GM12878 (cell line): ENCODE results near the gene TNPO2. TPM values are rescaled to one million over a fixed set of nuclear protein-coding genes. Genes with fewer than 3 reads are reported as not detected.

Experiments
- ATAC-seq: fragments of 200-7000 bp; cut with Tn5 transposase; 3 replicates; pipeline ENCODE4 v1.9.1; 2020; ENCODE audit warnings: mild to moderate bottlenecking, moderate library complexity
- BruUV-seq: library from RNA; stranded (reverse); fragments of 400-500 nt; replicated peaks from 2 replicates; lab custom pipeline; 2021; lab: Mats Ljungman, UMichigan
- CTCF ChIA-PET: fragments of 300-600 bp; sonication (Branson Sonifier 250); formaldehyde crosslinking; extraction: SDS; loops from one replicate; lab custom pipeline; 2021; ENCODE audit warnings: inconsistent platforms; lab: Yijun Ruan, JAX
- POLR2A ChIA-PET: fragments of 350-600 bp; formaldehyde crosslinking; extraction: SDS; loops from one replicate; lab custom pipeline; 2021; ENCODE audit warnings: inconsistent platforms; lab: Charles Lee
- RAD21 ChIA-PET: fragments of 300-600 bp; sonication (Branson Sonifier 250); formaldehyde crosslinking; loops from one replicate; lab custom pipeline; 2023; ENCODE audit warnings: antibody characterized with exemption; ENCODE audit not compliant: unreplicated experiment; lab: Charles Lee
- SMC1A ChIA-PET: fragments of 300-600 bp; sonication (Branson Sonifier 250); formaldehyde crosslinking; loops from one replicate; lab custom pipeline; 2023; ENCODE audit not compliant: unreplicated experiment, uncharacterized antibody; lab: Charles Lee
- DNase-seq: peaks from one replicate; pipeline ENCODE4 v3.0.0-alpha.2; 2011; ENCODE audit warnings: low read depth, low spot score
- FAIRE-seq: peaks from 3 replicates; lab custom pipeline; 2011; peaks lifted over from hg19 to GRCh38; lab: Jason Lieb, UNC
- H2AFZ ChIP-seq: 2 replicates; pipeline ENCODE4 v1.6.0; 2011; ENCODE audit warnings: low read depth, low read length, control low read depth; ENCODE audit not compliant: control insufficient read depth
- H3K27ac ChIP-seq: 2 replicates; pipeline ENCODE4 v1.5.1; 2011; ENCODE audit warnings: control low read depth; ENCODE audit not compliant: control insufficient read depth, insufficient read depth
- H3K27me3 ChIP-seq, 2 experiments: replicated peaks in 1 of 2; 2 replicates each; pipeline versions ENCODE4 v1.6.0 to v1.6.1; 2011; ENCODE audit warnings: low read length in 1 of 2; ENCODE audit not compliant: control insufficient read depth in 2 of 2, insufficient read depth in 2 of 2
- H3K36me3 ChIP-seq, 2 experiments: 2 replicates each; pipeline ENCODE4 v1.5.1; 2011; ENCODE audit warnings: low read length in 1 of 2; ENCODE audit not compliant: control insufficient read depth in 2 of 2, insufficient read depth in 2 of 2
- H3K4me1 ChIP-seq: 2 replicates; pipeline ENCODE4 v1.6.1; 2011; ENCODE audit warnings: mild to moderate bottlenecking, low read length, moderate library complexity, mixed read lengths; ENCODE audit not compliant: control insufficient read depth, insufficient read depth
- H3K4me2 ChIP-seq: 2 replicates; pipeline ENCODE4 v1.6.0; 2011; ENCODE audit warnings: control low read depth; ENCODE audit not compliant: control insufficient read depth, insufficient read depth
- H3K4me3 ChIP-seq: fragments of 200-600 bp; sonication (generic); 2 replicates; pipeline ENCODE4 v1.5.1; 2016
- H3K79me2 ChIP-seq: 2 replicates; pipeline ENCODE4 v1.6.0; 2011; ENCODE audit warnings: low read length; ENCODE audit not compliant: control insufficient read depth, insufficient read depth
- H3K9ac ChIP-seq: 2 replicates; pipeline ENCODE4 v1.8.0; 2011; ENCODE audit warnings: low read length, control low read depth, mixed read lengths; ENCODE audit not compliant: control insufficient read depth, insufficient read depth
- H3K9me3 ChIP-seq: replicated peaks from 3 replicates; pipeline ENCODE4 v1.5.1; 2011; ENCODE audit warnings: mild to moderate bottlenecking, low read length; ENCODE audit not compliant: control insufficient read depth, insufficient read depth
- H4K20me1 ChIP-seq: 2 replicates; pipeline ENCODE4 v1.6.0; 2011; ENCODE audit not compliant: control insufficient read depth, insufficient read depth
- BACH1 ChIP-seq: fragments of 450-650 bp; IDR thresholded peaks from 2 replicates; pipeline ENCODE4 v1.6.1; 2017; ENCODE audit warnings: mild to moderate bottlenecking, borderline replicate concordance
- BCLAF1 ChIP-seq: fragments of 450-650 bp; IDR thresholded peaks from 2 replicates; pipeline ENCODE4 v1.6.1; 2017; ENCODE audit warnings: antibody characterized with exemption, mild to moderate bottlenecking, moderate library complexity
- CHD2 ChIP-seq: IDR thresholded peaks from 2 replicates; pipeline ENCODE4 v1.6.1; 2011; ENCODE audit warnings: low read depth, low read length, improper control_type of control experiment, borderline replicate concordance
- ELK1 ChIP-seq: IDR thresholded peaks from 2 replicates; pipeline ENCODE4 v1.6.1; 2012; ENCODE audit warnings: low read depth, low read length, improper control_type of control experiment
- HDGF ChIP-seq: fragments of 450-650 bp; IDR thresholded peaks from 2 replicates; pipeline ENCODE4 v1.6.1; 2016; ENCODE audit warnings: antibody characterized with exemption
- IKZF1 ChIP-seq: fragments of 450-650 bp; conservative IDR thresholded peaks from 2 replicates; pipeline ENCODE4 v1.6.1; 2017; ENCODE audit warnings: antibody characterized with exemption, mild to moderate bottlenecking
- IRF4 ChIP-seq: IDR thresholded peaks from 2 replicates; pipeline ENCODE4 v1.6.1; 2011; ENCODE audit warnings: low read depth, low read length
- PAX8 ChIP-seq: fragments of 450-650 bp; IDR thresholded peaks from 2 replicates; pipeline ENCODE4 v1.6.1; 2017; ENCODE audit warnings: mild to moderate bottlenecking, moderate library complexity
- RB1 ChIP-seq: fragments of 450-650 bp; formaldehyde crosslinking; IDR thresholded peaks from 2 replicates; pipeline ENCODE4 v1.6.1; 2017; ENCODE audit warnings: mild to moderate bottlenecking, borderline replicate concordance
- TBL1XR1 ChIP-seq: IDR thresholded peaks from 2 replicates; pipeline ENCODE4 v1.6.1; 2012; ENCODE audit warnings: low read depth, low read length, improper control_type of control experiment
- USF2 ChIP-seq: IDR thresholded peaks from 2 replicates; pipeline ENCODE4 v1.6.1; 2011; ENCODE audit warnings: low read depth, low read length, improper control_type of control experiment, borderline replicate concordance
- WGBS: methylation state at CpG from one replicate; pipeline ENCODE4 v1.1.6; 2016; ENCODE audit warnings: low lambda C conversion rate; ENCODE audit not compliant: insufficient replicate concordance, insufficient coverage; ENCODE audit errors: missing lambda C conversion rate; 5-methylcytosine and 5-hydroxymethylcytosine counted together
- in situ Hi-C: fragments of 300-500 bp; cut with MboI; formaldehyde crosslinking; loops from 9 replicates; pipeline ENCODE4 v1.14.3; 2018; ENCODE audit warnings: mixed read lengths
- intact Hi-C: fragments of 100-400 bp; cut with micrococcal nuclease; formaldehyde crosslinking; loops from one replicate; pipeline ENCODE4 v1.14.2; 2022; ENCODE audit not compliant: unreplicated experiment
- polyA plus RNA-seq, 11 experiments: library from polyadenylated mRNA; depleted of rRNA in 4 of 11; unstranded in 6 of 11; stranded (reverse) in 5 of 11; fragments of >200 nt; fragmentation: Nextera tagmentation in 4 of 11; fragmentation: Illumina TruSeq in 1 of 11; extraction: Ambion mirVana in 4 of 11; extraction: Trizol in 1 of 11; gene quantifications; 1 replicate in 1 of 11; 2 replicates in 10 of 11; pipeline versions ENCODE4 v1.2.1 to v1.2.3, GENCODE V29; 2011 to 2016; ENCODE audit warnings: inconsistent platforms in 2 of 11, missing spikeins in 2 of 11, low read depth in 1 of 11
- total RNA-seq, 4 experiments: library from RNA; depleted of rRNA in 3 of 4; stranded (reverse); fragments of >200 nt in 3 of 4; fragmentation: Illumina TruSeq in 1 of 4; extraction: Trizol in 1 of 4; gene quantifications; 2 replicates each; pipeline versions ENCODE4 v1.2.1 to v1.2.3, GENCODE V29; 2013 to 2021

Gene TNPO2
- total and polyA plus RNA-seq, 10 of the 15 experiments (the other 5 are each of a cell fraction or from before 2014, with no cell fraction given), result 5.5 to 99.7 (median 29.6) TPM

- H4K20me1 ChIP-seq, result no peaks in the 10 kb centered on the region
- CTCF ChIA-PET, result interaction anchor here (1.5 kb wide), 1 partner anchor 13 kb away, joined by 3 read pairs; no protein-coding TSS in a partner anchor
- H3K4me2 ChIP-seq, result no peak overlapping the region
- no TSS peak for BruUV-seq
- DNase-seq (no peak), ATAC-seq (no peak), FAIRE-seq (no peak)
- RAD21 ChIA-PET, result no interaction called here
- TF ChIP-seq HDGF (no peak), TBL1XR1 (no peak)
- POLR2A ChIA-PET, result no interaction called here
- H3K27ac ChIP-seq, result no peak overlapping the region
- H3K9ac ChIP-seq, result no peak overlapping the region
- in situ Hi-C loops (no loop called here), intact Hi-C loops (no loop called here)
- H3K79me2 ChIP-seq, result no peaks in the 10 kb centered on the region
- no peaks in the 10 kb centered on the region for H3K4me1 ChIP-seq
- H3K4me3 ChIP-seq, result no peak overlapping the region
- peaks cover 14 to 15% of the 10 kb centered on the region in 2 experiments; a peak in 3 of 4 replicates for H3K36me3 ChIP-seq
- H2AFZ ChIP-seq, result no peak overlapping the region
- 96% methylated on average over 6 of the region's 6 CpGs for WGBS
- no peaks in the 10 kb centered on the region for H3K27me3 ChIP-seq
- SMC1A ChIA-PET, result no interaction called here
- no peaks in the 10 kb centered on the region; the same call in 2 of the 3 replicates for H3K9me3 ChIP-seq
Observed at GRCh38 chr19:12652219-12652618, 71.5 kb downstream of the TNPO2 start.

DNA sequence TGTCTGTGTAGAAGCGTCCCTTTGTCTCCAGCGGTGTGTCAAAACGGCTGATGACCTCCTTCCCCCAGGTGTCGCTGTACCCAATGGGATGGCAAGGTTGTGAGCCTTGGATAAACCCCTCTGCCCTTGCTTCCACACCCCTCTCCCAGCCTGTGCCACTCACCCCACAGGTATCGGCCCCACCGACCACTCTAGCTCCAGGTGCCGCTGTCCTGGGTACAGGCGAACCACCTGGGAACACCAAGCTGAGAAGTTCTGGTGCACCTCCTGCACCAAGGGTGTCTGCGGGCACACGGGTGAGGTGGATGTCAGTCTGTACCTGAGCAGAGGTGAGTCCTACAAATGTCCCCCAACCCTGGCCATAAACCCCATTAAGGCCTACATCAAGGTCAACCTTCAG, 73.8 kb downstream of the TNPO2 start:
- no peak overlapping the region for H3K27ac ChIP-seq
- DNase-seq (no peak), ATAC-seq (no peak), FAIRE-seq (no peak)
- H2AFZ ChIP-seq, result no peak overlapping the region
- in situ Hi-C loops (no loop called here), intact Hi-C loops (no loop called here)
- no peak overlapping the region for H3K9ac ChIP-seq
- SMC1A ChIA-PET, result no interaction called here
- H3K79me2 ChIP-seq, result no peaks in the 10 kb centered on the region
- no peak overlapping the region for H3K4me2 ChIP-seq
- BruUV-seq, result no TSS peak
- H3K36me3 ChIP-seq, result peaks cover 6 to 11% of the 10 kb centered on the region in 2 experiments; a peak in 3 of 4 replicates
- CTCF ChIA-PET, result no interaction called here
- RAD21 ChIA-PET, result no interaction called here
- no peaks in the 10 kb centered on the region; the same call in 2 of the 3 replicates for H3K9me3 ChIP-seq
- no peaks in the 10 kb centered on the region for H4K20me1 ChIP-seq
- H3K27me3 ChIP-seq, result no peaks in the 10 kb centered on the region
- H3K4me3 ChIP-seq, result no peak overlapping the region
- POLR2A ChIA-PET, result no interaction called here
- H3K4me1 ChIP-seq, result no peaks in the 10 kb centered on the region
- 98% methylated on average over 10 of the region's 10 CpGs for whole genome bisulfite sequencing
- no peak for TF ChIP-seq IRF4
- no peak for TF ChIP-seq USF2
- TF ChIP-seq BCLAF1, result no peak
- TF ChIP-seq CHD2, result no peak
- no peak for TF ChIP-seq IKZF1
- TF ChIP-seq PAX8, result no peak
- TF ChIP-seq RB1, result no peak
- no peak for TF ChIP-seq ELK1
- TF ChIP-seq BACH1, result no peak
